IMR-90 (cell line): ENCODE data around the gene ABHD15. TPM values are rescaled to one million over a fixed set of nuclear protein-coding genes. Genes with fewer than 3 reads are reported as not detected.

ENCODE experiments used
- ATAC-seq: fragments of 200-7000 bp; cut with Tn5 transposase; 2 replicates; pipeline ENCODE4 v1.9.1; 2020; ENCODE audit warnings: low read depth, mild to moderate bottlenecking, moderate library complexity
- BruUV-seq: library from RNA; stranded (reverse); fragments of 400-500 nt; replicated peaks from 2 replicates; lab custom pipeline; 2021; lab: Mats Ljungman, UMichigan
- CTCF ChIA-PET: fragments of 300-600 bp; formaldehyde crosslinking; extraction: SDS; loops from one replicate; lab custom pipeline; 2021; ENCODE audit warnings: antibody characterized with exemption; lab: Yijun Ruan, JAX
- POLR2A ChIA-PET: fragments of 300-600 bp; sonication (Branson Sonifier 250); formaldehyde crosslinking; loops from one replicate; lab custom pipeline; 2022; ENCODE audit warnings: antibody characterized with exemption; ENCODE audit not compliant: unreplicated experiment; lab: Charles Lee
- DNase-seq: peaks from one replicate; pipeline ENCODE4 v3.0.0; 2013
- H2AFZ ChIP-seq: replicated peaks from 2 replicates; pipeline ENCODE3; 2013; ENCODE audit warnings: low read length, mild to moderate bottlenecking; ENCODE audit not compliant: poor library complexity
- H2AK5ac ChIP-seq: 2 replicates; pipeline ENCODE4 v1.6.1; 2013; ENCODE audit warnings: low read depth, low read length, inconsistent platforms
- H2AK9ac ChIP-seq: replicated peaks from 2 replicates; pipeline ENCODE3; 2013; ENCODE audit warnings: mild to moderate bottlenecking, low read depth, low read length, moderate library complexity; ENCODE audit not compliant: poor library complexity
- H2BK120ac ChIP-seq: 2 replicates; pipeline ENCODE4 v1.6.1; 2013; ENCODE audit warnings: low read depth, low read length, inconsistent platforms
- H2BK15ac ChIP-seq: 3 replicates; pipeline ENCODE4 v1.6.1; 2013; ENCODE audit warnings: low read depth, low read length, inconsistent platforms
- H2BK20ac ChIP-seq: 2 replicates; pipeline ENCODE4 v1.6.1; 2013; ENCODE audit warnings: low read depth, mild to moderate bottlenecking, inconsistent platforms, low read length, moderate library complexity
- H2BK5ac ChIP-seq: 2 replicates; pipeline ENCODE4 v1.6.1; 2013; ENCODE audit warnings: mild to moderate bottlenecking, low read depth, low read length, inconsistent platforms; ENCODE audit not compliant: poor library complexity, severe bottlenecking
- H3K14ac ChIP-seq: replicated peaks from 2 replicates; pipeline ENCODE4 v1.6.1; 2013; ENCODE audit warnings: low read depth, low read length, inconsistent platforms
- H3K18ac ChIP-seq: 2 replicates; pipeline ENCODE4 v1.6.1; 2013; ENCODE audit warnings: low read depth, low read length, control low read depth
- H3K23ac ChIP-seq: 2 replicates; pipeline ENCODE4 v1.6.1; 2013; ENCODE audit warnings: low read depth, low read length, inconsistent platforms
- H3K27ac ChIP-seq: 2 replicates; pipeline ENCODE4 v1.5.1; 2013; ENCODE audit warnings: mild to moderate bottlenecking, control low read depth, low read length; ENCODE audit not compliant: insufficient read depth
- H3K27me3 ChIP-seq: 2 replicates; pipeline ENCODE4 v1.6.1; 2013; ENCODE audit warnings: low read length; ENCODE audit not compliant: control insufficient read depth, insufficient read depth
- H3K36me3 ChIP-seq: 2 replicates; pipeline ENCODE4 v1.6.1; 2013; ENCODE audit warnings: low read length, mixed read lengths; ENCODE audit not compliant: control insufficient read depth, insufficient read depth
- H3K4ac ChIP-seq: 2 replicates; pipeline ENCODE4 v1.6.1; 2013; ENCODE audit warnings: low read depth, low read length, inconsistent platforms
- H3K4me1 ChIP-seq: 2 replicates; pipeline ENCODE4 v1.6.1; 2013; ENCODE audit warnings: low read length, mixed read lengths; ENCODE audit not compliant: control insufficient read depth, insufficient read depth
- H3K4me2 ChIP-seq: 2 replicates; pipeline ENCODE4 v1.6.1; 2013; ENCODE audit warnings: low read depth, mild to moderate bottlenecking, control low read depth, low read length, moderate library complexity
- H3K4me3 ChIP-seq: 2 replicates; pipeline ENCODE4 v1.5.1; 2013; ENCODE audit warnings: low read depth, mild to moderate bottlenecking, control low read depth, low read length, moderate library complexity; ENCODE audit not compliant: insufficient read depth
- H3K56ac ChIP-seq: 2 replicates; pipeline ENCODE4 v1.6.1; 2013; ENCODE audit warnings: low read length, inconsistent platforms; ENCODE audit not compliant: insufficient read depth; ENCODE audit errors: extremely low read depth
- H3K79me1 ChIP-seq, 2 experiments: 2 replicates each; pipeline ENCODE4 v1.6.1; 2013; ENCODE audit warnings: low read length in 2 of 2, inconsistent platforms in 1 of 2, low read depth in 1 of 2
- H3K9ac ChIP-seq: 2 replicates; pipeline ENCODE4 v1.6.1; 2013; ENCODE audit warnings: low read depth, low read length, control low read depth
- H3K9me1 ChIP-seq: 2 replicates; pipeline ENCODE4 v1.6.1; 2013; ENCODE audit warnings: low read length, inconsistent platforms; ENCODE audit not compliant: insufficient read depth
- H3K9me3 ChIP-seq: 2 replicates; pipeline ENCODE4 v1.6.1; 2013; ENCODE audit warnings: low read length; ENCODE audit not compliant: control insufficient read depth, insufficient read depth
- H4K20me1 ChIP-seq: 2 replicates; pipeline ENCODE4 v1.6.1; 2013; ENCODE audit warnings: low read length, inconsistent platforms; ENCODE audit not compliant: insufficient read depth
- H4K5ac ChIP-seq: 2 replicates; pipeline ENCODE4 v1.6.1; 2013; ENCODE audit warnings: mild to moderate bottlenecking, low read depth, low read length, control low read depth
- H4K8ac ChIP-seq, 2 experiments: 2 replicates each; pipeline ENCODE4 v1.6.1; 2013; ENCODE audit warnings: low read depth in 2 of 2, low read length in 2 of 2, control low read depth in 1 of 2, inconsistent platforms in 1 of 2
- H4K91ac ChIP-seq: 2 replicates; pipeline ENCODE4 v1.6.1; 2013; ENCODE audit warnings: low read depth, low read length, inconsistent platforms; ENCODE audit not compliant: insufficient read depth
- RAD21 ChIP-seq: IDR thresholded peaks from 2 replicates; pipeline ENCODE4 v1.6.1; 2012; ENCODE audit warnings: low read length, improper control_type of control experiment
- WGBS, 2 experiments: methylation state at CpG; one replicate each; pipeline versions ENCODE4 v1.1.5 to v1.1.7; 2013; ENCODE audit warnings: missing lambda C conversion rate in 2 of 2; ENCODE audit not compliant: insufficient read length in 1 of 2; ENCODE audit errors: extremely low coverage in 2 of 2; 5-methylcytosine and 5-hydroxymethylcytosine counted together
- dilution Hi-C: fragments of 300-500 bp; cut with HindIII; formaldehyde crosslinking; loops from one replicate; pipeline ENCODE4 v1.14.3; 2018; ENCODE audit warnings: low sequenced_read_pairs; ENCODE audit not compliant: unreplicated experiment
- in situ Hi-C: fragments of 300-500 bp; cut with MboI; formaldehyde crosslinking; loops from 3 replicates; pipeline ENCODE4 v1.14.3; 2019; ENCODE audit warnings: low sequenced_read_pairs, inconsistent platforms, mixed read lengths
- intact Hi-C: fragments of 100-400 bp; cut with micrococcal nuclease; formaldehyde crosslinking; loops from 2 replicates; pipeline ENCODE4 v1.10.0; 2022
- polyA plus RNA-seq, 3 experiments: library from polyadenylated mRNA; depleted of rRNA; stranded (reverse); fragments of >200 nt; gene quantifications; 2 replicates each; pipeline ENCODE4 v1.2.3, GENCODE V29; 2012; ENCODE audit warnings: low replicate concordance in 1 of 3
- total RNA-seq: library from RNA; depleted of rRNA; stranded (reverse); fragments of >200 nt; gene quantifications from 2 replicates; pipeline ENCODE4 v1.2.3, GENCODE V29; 2012

ABHD15 gene
- total and polyA plus RNA-seq, 2 of the 4 experiments (the other 2 are of a cell fraction) = 3.2 to 4.6 TPM

- Histone ChIP-seq H3K56ac (no peak overlapping the region), H2AK9ac (no peak overlapping the region), H3K27ac (no peak overlapping the region), H3K4me2 (no peak overlapping the region), H3K79me1 (peaks cover 2 to 13% of the 10 kb centered on the region in 2 experiments; a peak in 3 of 4 replicates), H3K9me1 (peaks cover 2% of the 10 kb centered on the region; the same call in 1 of the 2 replicates), H3K4ac (no peak overlapping the region), H3K4me1 (no peaks in the 10 kb centered on the region; the same call in 1 of the 2 replicates), H4K91ac (no peak overlapping the region), H2BK20ac (no peak overlapping the region), H4K20me1 (no peaks in the 10 kb centered on the region), H4K8ac (no peak overlapping the region), H2AK5ac (no peak overlapping the region), H3K9ac (no peak overlapping the region), H3K27me3 (no peaks in the 10 kb centered on the region), H2BK5ac (no peak overlapping the region), H3K9me3 (no peaks in the 10 kb centered on the region), H2BK15ac (no peak overlapping the region), H3K4me3 (no peak overlapping the region), H3K18ac (no peak overlapping the region), H4K5ac (no peak overlapping the region), H3K36me3 (peaks cover 7% of the 10 kb centered on the region; the same call in 1 of the 2 replicates), H3K23ac (no peak overlapping the region), H3K14ac (no peak overlapping the region), H2AFZ (no peak overlapping the region), H2BK120ac (no peak overlapping the region)
- intact Hi-C loops (loop anchor here (10.0 kb wide), 1 partner anchor 419 kb away; no protein-coding TSS in a partner anchor), in situ Hi-C loops (no loop called here), dilution Hi-C loops (no loop called here)
- ChIA-PET CTCF (no interaction called here), POLR2A (no interaction called here)
- DNase-seq (no peak), ATAC-seq (no peak)
- no TSS peak for BruUV-seq
- no peak for TF ChIP-seq RAD21
- WGBS, 2 experiments = no CpG with 5 or more reads among the region's 3 CpGs
Observed at GRCh38 chr17:29563816-29564215, 3.0 kb downstream of the ABHD15 start.
